GM21526 (cell line): ENCODE measurements around the gene CIZ1.
"Not testable (repeated sequence)": the region's sequence is repeated elsewhere in the genome, so short reads cannot be mapped to it uniquely, and the experiment has no call there.

Experiments
- ATAC-seq: cut with Tn5 transposase; IDR thresholded peaks from one replicate; pipeline ENCODE4 v1.9.1; 2021; ENCODE audit warnings: moderate library complexity; ENCODE audit not compliant: unreplicated experiment, low FRiP score

CIZ1 gene

DNA sequence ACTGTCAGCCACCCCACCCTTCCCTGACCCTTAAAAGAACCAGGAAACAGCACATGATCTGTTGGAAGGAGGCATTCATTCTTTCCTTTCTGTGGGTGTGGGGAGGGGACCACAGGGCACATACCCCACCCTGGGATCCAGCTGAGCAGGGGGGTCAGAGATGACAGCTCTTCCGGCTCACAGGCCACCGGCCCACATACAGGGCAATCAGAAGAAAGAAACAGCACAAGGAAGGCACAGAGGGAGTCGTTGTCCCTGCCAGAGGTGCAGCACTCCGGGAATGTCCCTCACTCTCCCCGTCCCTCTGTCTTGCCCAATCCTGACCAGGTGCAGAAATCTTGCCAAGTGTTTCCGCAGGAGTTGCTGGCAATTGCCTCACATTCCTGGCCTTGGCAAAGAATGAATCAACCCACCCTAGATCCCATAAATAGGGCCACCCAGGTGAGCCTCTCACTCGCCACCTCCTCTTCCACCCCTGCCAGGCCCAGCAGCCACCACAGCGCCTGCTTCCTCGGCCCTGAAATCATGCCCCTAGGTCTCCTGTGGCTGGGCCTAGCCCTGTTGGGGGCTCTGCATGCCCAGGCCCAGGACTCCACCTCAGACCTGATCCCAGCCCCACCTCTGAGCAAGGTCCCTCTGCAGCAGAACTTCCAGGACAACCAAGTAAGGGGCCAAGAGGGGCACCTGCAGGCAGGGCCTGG lies 42.2 kb downstream of the CIZ1 start, which contains the start of gene LCN2:
LCN2 (plus strand) TSS at position 453 of the 701 bp plus-strand sequence; CDS start at position 526, 73 bp downstream.
- ATAC-seq: no peak

DNA sequence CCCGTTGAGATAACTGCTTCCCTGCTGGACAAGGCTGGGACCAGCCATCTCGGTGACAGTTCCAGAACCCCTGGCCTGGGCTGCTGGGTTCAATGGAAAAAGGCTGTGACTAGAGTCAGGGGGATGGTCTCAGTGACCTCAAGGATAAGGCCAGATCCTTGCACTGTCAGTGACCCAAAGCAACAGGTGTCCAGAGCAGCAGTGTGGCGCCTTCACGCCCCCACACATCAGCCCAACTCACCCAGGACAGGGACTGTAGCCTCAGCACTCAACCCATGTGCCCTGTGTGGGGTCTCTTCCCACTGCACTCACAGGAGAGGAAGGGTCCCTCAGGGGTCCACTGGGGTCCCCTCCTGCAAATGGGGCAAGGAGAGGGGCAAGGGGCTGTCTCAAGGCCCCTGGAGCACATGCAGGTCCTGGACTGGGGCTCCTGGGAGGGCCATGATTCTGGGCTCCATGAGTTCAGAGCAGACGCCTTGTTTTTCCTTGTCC lies 42.8 kb downstream of the CIZ1 start:
- no peak for ATAC-seq

DNA sequence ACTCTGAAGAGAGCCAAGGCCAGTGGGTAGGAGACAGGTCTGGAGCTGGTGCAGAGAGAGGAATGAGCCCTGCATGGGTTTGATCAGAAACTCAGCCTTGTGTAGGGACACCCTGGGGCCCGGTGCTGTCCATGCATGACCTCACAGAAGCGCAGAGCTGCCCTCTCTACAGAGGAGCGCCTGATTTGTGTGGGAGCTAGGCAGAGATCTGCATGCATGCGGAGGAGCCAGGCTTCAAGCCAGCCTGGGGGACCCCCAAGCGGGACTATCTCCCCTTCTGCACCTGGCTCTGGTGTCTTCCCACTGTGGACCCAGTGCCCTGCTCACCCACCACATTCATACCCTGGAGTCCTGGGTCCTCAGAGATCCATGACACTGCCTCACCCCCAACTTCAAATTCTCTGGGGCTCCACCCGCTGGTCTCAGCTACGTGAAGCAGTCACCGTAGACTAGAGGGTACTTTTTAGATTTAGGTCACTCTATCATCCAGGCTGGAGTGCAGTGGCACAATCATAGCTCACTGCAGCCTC lies 44.7 kb downstream of the CIZ1 start:
- no peak for ATAC-seq

DNA sequence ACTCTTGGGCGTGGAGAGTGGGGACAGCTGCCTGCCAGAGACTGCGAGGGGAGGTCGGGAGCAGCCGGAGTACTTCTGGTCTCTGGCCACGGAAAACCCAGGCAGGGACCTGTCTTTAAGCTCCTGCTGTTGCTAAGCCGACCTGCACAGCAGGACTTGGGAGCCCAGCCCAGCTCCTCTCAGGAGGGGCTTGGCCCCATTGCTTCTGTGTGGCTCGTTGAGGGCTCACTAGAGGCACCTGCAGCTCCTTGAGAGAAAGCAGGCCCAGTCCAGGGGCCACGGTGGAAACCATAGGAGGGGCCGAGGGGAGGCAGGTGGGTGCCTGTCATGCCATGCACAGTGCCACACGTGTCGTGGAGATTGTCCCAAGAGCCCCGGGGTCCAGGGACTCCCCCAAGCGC lies 45.4 kb downstream of the CIZ1 start:
- ATAC-seq: no peak

DNA sequence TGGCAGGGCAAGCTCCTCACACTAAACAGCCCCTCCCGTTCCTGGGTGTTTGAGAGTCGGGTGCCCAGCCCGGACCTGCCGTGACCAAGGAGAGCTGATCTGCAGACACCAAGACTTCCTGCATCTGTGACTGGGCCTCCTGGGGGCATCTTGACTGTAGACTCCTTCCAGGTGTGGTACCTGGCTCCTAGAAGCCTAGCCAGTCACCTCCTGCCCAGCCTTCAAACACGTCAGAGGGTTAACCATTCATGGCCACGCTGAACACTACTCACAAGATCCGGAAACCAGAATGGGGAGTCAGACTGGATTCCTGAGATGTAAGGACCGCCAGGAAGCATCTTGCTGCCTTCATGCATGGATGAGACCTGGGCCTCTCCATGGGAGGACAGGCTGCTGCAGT lies 45.8 kb downstream of the CIZ1 start:
- ATAC-seq: no peak

DNA sequence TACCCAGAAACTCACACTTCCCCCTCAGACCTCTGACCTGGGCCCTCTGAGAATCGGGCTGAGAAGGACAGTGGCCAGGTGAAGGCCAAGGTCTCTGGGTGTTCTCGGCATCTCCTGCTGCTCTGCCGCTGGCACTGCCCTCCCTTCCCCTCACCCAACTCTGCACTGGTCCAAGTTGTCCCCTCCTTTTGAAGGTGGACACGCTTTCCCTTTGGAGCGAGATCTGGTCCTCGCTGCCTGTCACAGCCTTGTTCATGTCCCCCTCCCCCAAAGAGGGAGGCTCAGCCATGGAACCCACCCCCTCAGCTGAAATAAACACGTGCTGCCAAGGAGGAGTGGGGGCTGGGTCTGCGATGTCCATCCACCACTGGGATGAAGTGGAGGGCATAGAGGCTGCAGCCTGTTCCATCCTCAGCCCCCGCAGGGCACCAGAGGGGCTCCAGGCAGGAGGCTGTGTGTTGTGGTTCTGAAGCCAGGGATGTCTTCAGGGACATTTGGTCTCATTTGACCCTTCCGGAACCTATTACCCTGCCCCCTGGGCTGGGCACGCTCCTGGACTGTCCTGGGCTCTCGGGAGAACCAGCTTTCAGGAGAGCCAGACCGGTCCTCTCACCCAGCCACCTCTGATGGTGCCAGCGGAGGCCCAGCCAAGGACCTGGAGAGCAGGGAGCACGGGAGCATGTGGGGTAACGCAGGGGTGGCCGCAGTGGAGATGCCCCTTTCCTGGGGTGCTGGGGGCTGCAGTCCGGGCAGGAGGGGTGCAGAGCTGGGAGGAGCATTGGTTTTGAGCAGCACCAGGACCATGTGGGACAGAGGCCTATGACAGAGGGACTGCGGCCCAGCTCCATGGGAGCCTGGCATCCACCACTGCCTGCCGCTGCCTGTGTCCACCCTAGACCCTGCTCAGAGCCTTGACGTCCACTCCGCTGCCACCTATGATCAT lies 46.9 kb downstream of the CIZ1 start:
- no peak for ATAC-seq

DNA sequence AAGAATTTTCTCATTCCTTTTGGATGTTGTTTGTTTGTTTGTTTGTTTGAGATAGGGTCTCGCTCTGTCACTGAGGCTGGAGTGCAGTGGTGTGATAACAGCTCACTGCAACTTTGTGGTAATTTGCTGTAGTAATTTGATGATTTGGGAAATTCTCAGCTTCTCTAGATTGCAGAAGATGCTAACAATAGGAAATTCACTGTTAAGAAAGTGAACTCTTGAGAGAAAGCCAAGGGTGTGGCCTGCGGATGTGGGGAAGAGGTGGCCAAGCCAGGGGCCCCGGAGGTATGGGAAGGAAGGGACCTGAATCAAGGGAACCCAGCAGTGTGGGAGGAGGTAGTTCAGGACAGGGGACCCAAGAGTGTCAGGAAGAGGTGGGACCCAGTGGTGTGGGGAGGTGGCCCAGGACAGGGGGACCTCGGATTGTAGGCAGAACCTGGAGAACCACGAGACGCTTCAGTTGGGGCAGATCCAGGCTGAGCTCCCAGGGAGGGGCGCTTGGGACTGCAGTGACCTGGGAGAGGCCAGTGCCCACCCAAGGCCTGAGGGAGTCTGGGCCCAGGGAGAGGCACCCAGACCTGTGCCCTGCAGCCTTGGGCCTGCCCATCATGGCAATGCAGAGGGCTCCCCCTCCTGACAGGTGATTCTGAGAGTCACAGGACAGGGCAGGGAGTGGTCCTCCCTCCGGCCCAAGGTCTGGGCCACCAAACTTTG lies 47.7 kb downstream of the CIZ1 start:
- no peak for ATAC-seq

DNA sequence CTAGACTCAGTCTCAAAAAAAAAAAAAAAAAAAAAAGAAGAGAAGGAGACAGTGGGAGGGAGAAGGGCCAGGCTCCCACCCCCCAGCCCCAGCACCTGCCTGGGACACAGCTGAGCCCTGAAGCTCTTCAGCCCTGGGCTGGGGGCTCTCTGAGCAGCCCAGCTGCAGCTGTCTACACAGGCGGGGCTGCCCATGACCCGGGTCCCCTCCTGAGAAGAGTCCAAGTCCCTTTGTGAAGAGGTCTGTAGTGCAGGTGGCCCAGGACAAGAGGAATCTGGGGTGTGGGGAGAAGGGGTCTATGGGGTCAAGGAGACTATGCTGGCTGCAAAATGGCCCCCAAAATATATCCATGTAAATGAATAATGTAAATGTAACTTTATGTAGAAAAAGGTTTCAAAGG lies 48.8 kb downstream of the CIZ1 start:
- no peak for ATAC-seq

DNA sequence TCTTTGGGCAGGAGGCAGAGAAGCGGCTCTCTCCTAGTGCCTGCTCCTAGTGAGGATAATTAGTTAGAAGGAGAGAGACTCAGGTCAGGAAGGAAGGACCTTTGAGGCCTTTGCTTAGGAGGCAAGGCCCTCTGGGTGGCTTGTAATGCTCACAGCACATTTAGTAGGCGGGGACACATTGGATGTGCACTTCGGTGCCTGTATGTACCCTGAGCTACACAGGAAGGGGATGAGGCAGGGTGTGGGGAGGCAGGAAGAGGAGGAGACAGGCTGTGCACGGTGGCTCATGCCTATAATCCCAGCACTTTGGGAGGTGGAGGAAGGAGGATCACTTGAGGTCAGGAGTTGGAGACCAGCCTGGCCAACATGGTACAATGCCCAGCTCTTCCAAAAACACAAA lies 49.3 kb downstream of the CIZ1 start:
- ATAC-seq: no peak

DNA sequence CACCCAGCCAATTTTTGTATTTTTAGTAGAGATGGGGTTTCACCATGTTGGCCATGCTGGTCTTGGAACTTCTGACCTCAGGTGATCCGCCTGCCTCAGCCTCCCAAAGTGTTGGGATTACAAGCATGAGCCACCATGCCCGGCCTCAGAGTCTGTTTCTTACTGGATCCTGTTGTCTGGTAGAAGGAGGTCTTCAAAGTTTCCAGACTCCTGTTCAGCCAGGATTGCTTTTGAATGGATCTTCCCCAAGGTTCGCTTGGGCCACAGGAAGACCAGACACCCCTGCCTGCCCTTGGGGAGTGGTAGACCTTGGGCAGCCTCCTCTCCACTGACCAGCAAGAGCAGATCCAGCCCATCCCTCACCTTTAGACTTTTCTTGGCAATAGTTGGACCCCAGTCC lies 49.8 kb downstream of the CIZ1 start:
- ATAC-seq: no peak

DNA sequence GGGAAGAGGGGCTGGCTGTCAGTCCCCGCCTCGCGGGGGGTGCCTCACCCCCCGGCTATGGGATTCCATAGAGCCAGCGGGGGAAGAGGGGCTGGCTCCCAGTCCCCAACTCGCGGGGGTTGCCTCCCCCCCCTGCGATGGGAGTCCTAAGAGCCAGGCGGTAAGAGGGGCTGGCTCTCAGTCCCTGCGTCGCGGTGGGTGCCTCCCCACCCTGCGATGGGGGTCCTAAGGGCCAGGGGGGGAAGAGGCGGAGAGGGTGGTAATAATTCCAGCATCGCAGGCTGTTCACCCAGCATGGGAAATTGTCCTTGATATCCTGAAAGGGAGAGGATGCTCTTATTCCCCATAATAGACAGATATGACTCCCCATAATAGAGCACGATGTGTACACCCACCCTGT lies 51.8 kb downstream of the CIZ1 start:
- no peak for ATAC-seq

DNA sequence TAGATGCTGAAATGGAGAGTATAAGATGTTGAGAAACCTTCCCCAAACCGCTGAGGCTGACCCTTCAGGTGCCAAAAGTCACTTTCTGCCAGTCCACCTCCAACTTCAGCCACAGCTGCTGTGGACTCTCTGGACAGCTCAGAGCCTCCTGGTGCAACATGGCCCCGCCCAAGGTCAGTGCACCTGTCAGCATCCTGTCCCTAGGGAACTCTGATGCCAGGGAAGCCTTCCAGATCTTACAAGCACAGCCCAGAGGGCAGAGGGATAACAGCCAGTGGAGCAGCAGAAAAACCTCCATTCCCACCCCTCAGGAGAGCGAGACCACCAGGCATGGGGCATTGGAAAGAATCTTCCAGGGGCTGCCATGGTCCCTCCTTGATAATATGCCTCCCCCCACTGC lies 53.4 kb downstream of the CIZ1 start:
- ATAC-seq: no peak

DNA sequence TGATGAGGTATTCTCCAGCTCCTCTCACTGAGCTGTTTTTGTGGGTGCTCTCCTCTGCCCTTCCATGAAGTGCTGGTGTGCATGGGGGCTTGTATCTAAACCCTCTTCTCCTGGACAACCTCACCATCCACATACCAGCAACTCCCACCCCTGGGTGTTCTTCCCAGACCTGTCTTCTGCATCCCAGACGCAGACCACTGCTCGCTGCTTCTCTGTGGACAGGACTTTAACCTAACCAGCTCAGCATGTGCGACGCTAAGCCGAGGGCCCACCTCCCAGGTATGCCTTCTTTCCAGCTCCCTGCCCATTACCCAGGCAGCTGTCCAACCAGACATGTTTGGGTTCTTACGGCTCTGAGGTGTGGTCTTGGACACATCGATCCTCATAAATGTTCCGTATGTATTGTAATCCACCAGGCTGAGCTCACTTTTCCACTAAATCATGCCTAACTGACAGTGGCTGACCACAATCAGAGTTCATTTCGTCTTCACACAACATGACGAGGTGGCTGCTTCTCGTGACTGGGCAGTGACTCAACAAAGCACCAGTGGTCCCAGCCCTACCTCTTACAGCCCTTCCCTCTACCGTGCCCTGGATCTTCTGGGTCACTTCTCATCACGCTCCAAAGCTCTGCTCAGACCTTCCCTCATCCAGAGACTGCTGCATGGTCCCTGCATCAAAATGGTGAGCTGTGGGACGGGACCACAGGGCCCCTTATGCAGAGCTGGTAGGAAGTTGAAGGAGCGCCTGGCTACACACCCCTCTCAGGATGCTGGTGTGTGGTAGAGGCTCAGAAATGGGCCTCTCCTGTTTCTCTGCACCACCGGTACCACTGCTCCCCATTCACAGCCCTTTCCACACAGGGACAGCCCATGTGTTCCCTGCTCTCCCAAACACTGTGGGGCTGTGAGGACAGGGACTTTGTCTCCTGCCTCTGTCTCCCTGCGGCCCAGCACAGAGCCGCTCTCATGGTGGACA lies 54.3 kb downstream of the CIZ1 start:
- no peak for ATAC-seq

DNA sequence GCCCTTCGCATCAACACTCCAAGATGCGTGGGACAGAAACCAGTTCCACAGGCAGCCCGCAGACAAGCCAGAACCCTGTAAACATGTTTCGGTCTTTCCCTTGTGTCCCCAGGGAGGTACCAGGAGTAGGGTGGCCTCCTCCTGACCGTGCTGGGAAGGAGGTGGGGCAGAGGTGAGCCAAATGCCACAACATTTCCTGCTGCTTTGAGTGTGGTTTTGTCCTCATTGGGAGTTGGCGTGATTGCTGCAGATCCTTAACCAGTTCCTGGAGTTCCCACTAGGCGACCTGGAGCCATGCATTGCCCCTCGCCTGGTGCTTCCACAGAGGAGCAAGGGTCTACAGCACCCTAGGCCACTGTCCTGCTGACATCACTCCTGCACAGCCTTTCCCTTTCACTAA lies 55.8 kb downstream of the CIZ1 start:
- not testable (repeated sequence) for ATAC-seq

DNA sequence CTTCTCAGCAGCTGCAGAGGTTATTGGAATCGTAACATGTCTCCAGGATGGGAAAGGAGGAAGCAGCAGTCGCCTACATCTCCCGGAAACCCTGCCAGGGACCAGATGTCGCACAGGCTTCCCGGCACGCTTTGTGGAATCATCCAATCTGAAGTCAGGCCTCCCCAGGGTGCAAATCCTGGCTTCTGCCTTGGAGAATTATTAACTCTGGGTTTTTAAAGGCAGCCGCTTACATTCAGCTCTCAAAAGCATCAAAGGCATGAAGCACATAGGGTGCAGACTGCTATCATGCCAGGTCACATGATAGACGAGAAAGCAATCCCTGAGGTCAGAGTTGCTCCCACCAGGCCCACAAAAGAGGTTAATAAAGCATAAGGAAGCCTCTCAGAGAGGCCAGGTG lies 59.2 kb downstream of the CIZ1 start:
- not testable (repeated sequence) for ATAC-seq

DNA sequence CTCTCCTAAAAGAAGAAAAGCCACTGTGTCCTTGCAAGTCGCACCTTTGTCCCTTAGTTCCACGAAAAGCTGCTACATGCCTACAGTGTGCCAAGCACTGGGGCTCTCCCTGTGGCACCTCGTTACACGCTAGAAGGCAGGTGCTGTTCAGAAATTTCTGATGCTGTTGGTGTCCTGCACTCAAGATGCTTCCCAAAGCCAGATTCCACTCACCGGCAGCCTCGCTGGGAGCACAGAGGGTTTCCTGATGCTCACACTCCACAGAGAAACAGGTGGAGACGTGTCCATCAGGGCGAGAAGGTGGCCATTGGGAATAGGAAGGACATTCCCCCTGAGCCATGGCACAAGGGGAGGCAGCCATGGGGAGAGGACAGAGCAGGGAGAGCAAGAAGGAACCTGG lies 60.0 kb downstream of the CIZ1 start:
- not testable (repeated sequence) for ATAC-seq

DNA sequence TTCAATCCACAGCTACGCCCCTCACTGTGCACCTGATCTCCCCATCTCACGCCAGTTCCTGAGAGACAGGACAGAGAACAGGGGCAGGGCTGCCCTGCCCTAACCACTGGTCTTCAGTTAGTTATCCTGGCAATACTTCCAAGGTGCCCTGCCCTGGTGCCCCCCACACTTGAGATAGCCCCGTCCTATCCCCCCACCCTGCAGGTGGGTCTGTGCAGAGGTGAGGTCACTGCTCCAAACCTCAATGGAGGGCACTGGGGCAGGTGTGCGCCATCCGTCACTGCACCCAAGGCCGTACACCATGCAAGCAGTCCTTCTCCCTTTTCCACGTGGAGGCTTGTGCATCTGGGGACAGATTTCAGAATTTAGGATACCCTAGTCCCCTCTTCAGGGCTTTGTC lies 60.7 kb downstream of the CIZ1 start:
- not testable (repeated sequence) for ATAC-seq

DNA sequence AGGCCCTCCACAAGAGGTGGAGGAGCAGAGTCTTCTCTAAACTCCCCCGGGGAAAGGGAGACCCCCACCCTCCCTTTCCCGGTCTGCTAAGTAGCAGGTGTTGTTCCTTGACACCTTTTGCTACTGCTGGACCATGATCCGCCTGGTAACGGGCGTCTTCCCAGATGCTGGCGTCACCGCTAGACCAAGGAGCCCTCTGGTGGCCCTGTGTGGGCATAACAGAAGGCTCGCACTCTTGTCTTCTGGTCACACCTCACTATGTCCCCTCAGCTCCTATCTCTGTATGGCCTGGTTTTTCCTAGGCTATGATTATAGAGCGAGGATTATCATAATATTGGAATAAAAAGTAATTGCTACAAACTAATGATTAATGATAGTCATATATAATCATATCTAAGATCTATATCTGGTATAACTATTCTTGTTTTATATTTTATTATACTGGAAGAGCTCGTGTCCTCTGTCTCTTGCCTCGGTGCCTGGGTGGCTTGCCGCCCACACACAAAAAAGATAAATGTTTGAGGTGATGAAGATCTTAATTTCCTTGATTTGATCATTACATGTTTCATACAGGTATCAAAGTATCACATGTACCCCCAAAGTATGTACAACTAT lies 61.3 kb downstream of the CIZ1 start:
- ATAC-seq: not testable (repeated sequence)
